Dendritic cell treated with granulocyte-macrophage colony-stimulating factor and Interleukin-4, amounts not matched to agents 40 ng/mL and 50 ng/mL, for 4 days (primary cell): ENCODE results near the gene SPAG7.
"Not testable (repeated sequence)": the region's sequence is repeated elsewhere in the genome, so short reads cannot be mapped to it uniquely, and the experiment has no call there.

Experiments
- H3K27ac Mint-ChIP-seq: one replicate; pipeline ENCODE4 v1.8.0; 2022; ENCODE audit warnings: mild to moderate bottlenecking, mixed read lengths
- H3K27me3 Mint-ChIP-seq: one replicate; pipeline ENCODE4 v1.8.0; 2022; ENCODE audit warnings: mild to moderate bottlenecking, mixed read lengths
- H3K36me3 Mint-ChIP-seq: one replicate; pipeline ENCODE4 v1.8.0; 2022; ENCODE audit warnings: low read depth, mixed read lengths
- H3K4me1 Mint-ChIP-seq: one replicate; pipeline ENCODE4 v1.8.0; 2022; ENCODE audit warnings: low read depth, mixed read lengths
- H3K4me3 Mint-ChIP-seq: one replicate; pipeline ENCODE4 v1.8.0; 2022; ENCODE audit warnings: mild to moderate bottlenecking, moderate library complexity, mixed read lengths
- H3K9me3 Mint-ChIP-seq: one replicate; pipeline ENCODE4 v1.8.0; 2022; ENCODE audit warnings: mixed read lengths
- intact Hi-C: fragments of 100-400 bp; cut with micrococcal nuclease; formaldehyde crosslinking; loops from one replicate; pipeline ENCODE4 v1.15.0; 2022

The SPAG7 gene

DNA sequence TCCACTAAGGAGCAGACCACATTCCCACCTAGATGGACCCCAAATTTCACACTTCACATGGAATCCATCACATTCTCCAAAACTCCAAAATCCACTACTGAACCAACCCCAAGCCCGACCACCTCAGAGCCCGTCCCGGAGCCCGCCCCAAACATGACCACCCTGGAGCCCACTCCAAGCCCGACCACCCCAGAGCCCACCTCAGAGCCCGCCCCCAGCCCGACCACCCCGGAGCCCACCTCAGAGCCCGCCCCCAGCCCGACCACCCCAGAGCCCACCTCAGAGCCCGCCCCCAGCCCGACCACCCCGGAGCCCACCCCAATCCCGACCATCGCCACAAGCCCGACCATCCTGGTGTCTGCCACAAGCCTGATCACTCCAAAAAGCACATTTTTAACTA, 34.0 kb downstream of the SPAG7 start:
- Mint-ChIP-seq H3K27ac (peak overlapping the region; percentile 70), H3K4me3 (peak overlapping the region; percentile 66), H3K36me3 (peaks cover 70% of the 10 kb centered on the region), H3K4me1 (peaks cover 76% of the 10 kb centered on the region), H3K9me3 (no peaks in the 10 kb centered on the region), H3K27me3 (peaks cover 16% of the 10 kb centered on the region)
- intact Hi-C loops: no loop called here

DNA sequence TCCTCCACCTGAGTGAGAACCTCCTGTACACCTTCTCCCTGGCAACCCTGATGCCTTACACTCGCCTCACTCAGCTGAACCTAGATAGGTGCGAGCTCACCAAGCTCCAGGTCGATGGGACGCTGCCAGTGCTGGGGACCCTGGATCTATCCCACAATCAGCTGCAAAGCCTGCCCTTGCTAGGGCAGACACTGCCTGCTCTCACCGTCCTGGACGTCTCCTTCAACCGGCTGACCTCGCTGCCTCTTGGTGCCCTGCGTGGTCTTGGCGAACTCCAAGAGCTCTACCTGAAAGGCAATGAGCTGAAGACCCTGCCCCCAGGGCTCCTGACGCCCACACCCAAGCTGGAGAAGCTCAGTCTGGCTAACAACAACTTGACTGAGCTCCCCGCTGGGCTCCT, 34.9 kb downstream of the SPAG7 start:
- Mint-ChIP-seq H3K27ac (peak overlapping the region; percentile 70), H3K36me3 (peaks cover 64% of the 10 kb centered on the region), H3K27me3 (peaks cover 16% of the 10 kb centered on the region), H3K9me3 (no peaks in the 10 kb centered on the region), H3K4me3 (peak overlapping the region; percentile 30), H3K4me1 (peaks cover 68% of the 10 kb centered on the region)
- intact Hi-C loops: no loop called here

DNA sequence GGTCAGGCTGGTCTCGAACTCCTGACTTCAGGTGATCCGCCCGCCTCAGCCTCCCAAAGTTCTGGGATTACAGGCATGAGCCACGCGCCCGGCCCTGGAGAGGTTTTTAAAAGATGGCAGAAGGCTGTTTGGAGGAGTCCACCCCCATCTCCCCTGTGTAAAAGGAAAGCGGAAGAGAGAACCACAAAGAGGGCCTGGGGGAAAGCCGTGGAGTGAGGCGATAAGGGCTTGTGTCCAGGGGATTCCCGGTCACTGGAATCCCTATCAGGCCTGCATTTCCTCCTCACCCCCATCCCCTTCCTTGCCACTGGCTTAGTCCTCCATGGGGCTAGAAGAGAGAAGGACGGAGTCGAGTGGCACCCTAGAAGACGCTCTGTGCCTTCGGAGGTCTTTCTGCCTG, 35.7 kb downstream of the SPAG7 start, which contains the start of gene GP1BA:
Gene GP1BA, plus strand, starts transcription at position 315 of the 400 bp plus-strand sequence. CDS start 328 bp downstream, outside the sequence.
- H3K27me3 Mint-ChIP-seq: peaks cover 16% of the 10 kb centered on the region
- peaks cover 56% of the 10 kb centered on the region for H3K36me3 Mint-ChIP-seq
- peak within 1 kb of the TSS; percentile 70 for H3K27ac Mint-ChIP-seq
- no peaks in the 10 kb centered on the region for H3K9me3 Mint-ChIP-seq
- peak within 1 kb of the TSS; percentile 38 for H3K4me3 Mint-ChIP-seq
- intact Hi-C loops: no loop called here
- peaks cover 67% of the 10 kb centered on the region for H3K4me1 Mint-ChIP-seq

DNA sequence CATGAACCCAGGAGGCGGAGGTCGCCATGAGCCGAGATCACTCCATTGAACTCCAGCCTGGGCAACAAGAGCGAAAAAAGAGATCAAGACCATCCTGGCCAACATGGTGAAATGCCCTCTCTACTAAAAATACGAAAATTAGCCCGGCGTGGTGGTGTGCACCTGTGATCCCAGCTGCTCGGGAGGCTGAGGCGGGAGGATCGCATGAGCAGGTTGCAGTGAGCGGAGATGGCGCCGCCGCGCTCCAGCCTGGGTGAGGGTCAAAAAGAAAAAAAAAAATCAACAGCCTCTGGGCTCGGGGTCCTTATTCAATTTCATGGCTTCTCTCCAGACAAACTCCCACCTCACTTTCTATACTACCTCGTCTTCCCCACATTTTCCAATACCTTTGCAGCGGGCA, 38.7 kb downstream of the SPAG7 start:
- no peak overlapping the region for H3K27ac Mint-ChIP-seq
- H3K27me3 Mint-ChIP-seq: peaks cover 14% of the 10 kb centered on the region
- H3K9me3 Mint-ChIP-seq: no peaks in the 10 kb centered on the region
- H3K36me3 Mint-ChIP-seq: peaks cover 34% of the 10 kb centered on the region
- H3K4me1 Mint-ChIP-seq: peaks cover 51% of the 10 kb centered on the region
- intact Hi-C loops: no loop called here
- H3K4me3 Mint-ChIP-seq: no peak overlapping the region

DNA sequence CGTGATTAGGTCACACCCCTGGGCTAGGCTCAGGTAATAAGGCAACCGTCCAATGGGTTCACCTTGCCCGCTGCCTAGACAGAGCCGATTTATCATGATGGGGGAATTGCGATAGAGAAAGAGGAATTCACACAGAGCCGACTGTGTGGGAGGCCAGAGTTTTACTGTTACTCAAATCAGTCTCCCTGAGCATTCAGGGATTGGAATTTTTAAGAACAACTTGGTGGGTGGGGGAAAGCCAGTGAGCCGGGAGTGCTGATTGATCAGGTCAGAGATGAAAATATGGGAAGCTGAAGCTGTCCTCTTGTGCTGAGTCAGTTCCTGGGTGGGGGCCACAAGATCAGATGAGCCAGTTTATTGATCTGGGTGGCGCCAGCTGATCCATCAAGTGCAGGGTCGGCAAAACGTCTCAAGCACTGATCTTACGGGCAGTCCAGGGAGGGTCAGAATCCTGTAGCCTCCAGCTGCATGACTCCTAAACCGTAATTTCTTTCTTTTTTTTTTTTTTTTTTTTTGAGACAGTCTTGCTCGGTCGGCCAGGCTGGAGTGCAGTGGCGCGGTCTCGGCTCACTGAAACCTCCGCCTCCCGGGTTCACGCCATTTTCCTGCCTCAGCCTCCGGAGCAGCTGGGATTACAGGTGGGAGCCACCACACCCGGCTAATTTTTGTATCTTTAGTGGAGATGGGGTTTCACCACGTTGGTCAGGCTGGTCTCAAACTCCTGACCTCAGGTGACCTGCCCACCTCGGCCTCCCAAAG, 40.9 kb downstream of the SPAG7 start:
- H3K36me3 Mint-ChIP-seq: peaks cover 28% of the 10 kb centered on the region
- intact Hi-C loops, H3K4me3 Mint-ChIP-seq, H3K27me3 Mint-ChIP-seq, H3K9me3 Mint-ChIP-seq: not testable (repeated sequence)
- peaks cover 30% of the 10 kb centered on the region for H3K4me1 Mint-ChIP-seq
- peak overlapping the region; percentile 56 for H3K27ac Mint-ChIP-seq

DNA sequence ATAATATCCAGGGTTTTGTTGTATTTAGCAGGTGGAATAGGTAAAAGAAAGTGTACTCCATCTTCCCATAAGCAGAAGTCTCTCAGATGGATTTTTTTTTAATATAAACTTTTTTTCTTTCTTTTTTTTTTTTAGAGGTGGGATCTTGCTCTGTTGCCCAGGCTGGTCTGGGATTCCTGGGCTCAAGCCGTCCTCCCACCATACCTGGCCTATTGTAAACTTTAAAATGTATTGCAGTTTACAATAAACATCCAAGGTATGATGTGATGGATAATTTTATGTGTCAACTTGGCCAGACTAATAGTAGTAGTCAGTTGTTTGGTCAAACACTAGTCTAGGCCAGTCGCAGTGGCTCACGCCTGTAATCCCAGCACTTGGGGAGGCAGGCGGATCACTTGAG, 46.3 kb downstream of the SPAG7 start:
- Mint-ChIP-seq H3K4me3 (no peak overlapping the region), H3K36me3 (no peaks in the 10 kb centered on the region), H3K4me1 (peaks cover 20% of the 10 kb centered on the region), H3K27ac (peak overlapping the region; percentile 67), H3K27me3 (no peaks in the 10 kb centered on the region), H3K9me3 (no peaks in the 10 kb centered on the region)
- intact Hi-C loops: no loop called here

DNA sequence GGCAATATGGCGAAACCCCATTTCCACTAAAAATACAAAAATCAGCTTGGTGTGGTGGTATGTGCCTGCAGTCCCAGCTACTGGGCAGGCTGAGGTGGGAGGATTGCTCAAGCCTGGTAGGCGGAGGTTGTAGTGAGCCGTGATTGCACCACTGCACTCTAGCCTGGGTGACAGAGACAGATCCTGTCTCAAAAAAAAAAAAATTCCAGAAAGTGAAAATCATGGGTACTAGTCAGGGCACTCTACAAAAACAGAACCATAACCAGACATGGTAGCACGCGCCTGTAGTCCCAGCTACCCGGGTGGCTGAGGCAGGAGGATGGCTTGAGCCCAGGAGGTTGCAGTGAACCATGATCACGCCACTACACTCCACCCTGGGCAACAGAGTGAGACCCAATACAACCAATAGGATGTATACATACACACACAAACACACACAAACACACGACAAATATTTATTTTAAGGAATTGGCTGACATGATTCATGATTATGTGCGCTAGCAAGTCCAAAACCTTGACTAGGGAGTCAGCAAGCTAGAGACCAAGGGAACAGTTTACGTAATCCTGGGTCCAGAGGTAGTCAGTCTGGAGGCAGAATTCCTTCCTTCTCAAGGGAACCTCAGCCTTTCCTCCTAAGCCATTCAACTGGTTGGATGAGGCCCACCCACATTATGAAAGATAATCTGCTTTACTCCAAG, 47.1 kb downstream of the SPAG7 start:
- Mint-ChIP-seq H3K4me1 (peaks cover 18% of the 10 kb centered on the region), H3K4me3 (no peak overlapping the region), H3K27ac (peak overlapping the region; percentile 67), H3K36me3 (no peaks in the 10 kb centered on the region), H3K9me3 (no peaks in the 10 kb centered on the region), H3K27me3 (no peaks in the 10 kb centered on the region)
- intact Hi-C loops: no loop called here

DNA sequence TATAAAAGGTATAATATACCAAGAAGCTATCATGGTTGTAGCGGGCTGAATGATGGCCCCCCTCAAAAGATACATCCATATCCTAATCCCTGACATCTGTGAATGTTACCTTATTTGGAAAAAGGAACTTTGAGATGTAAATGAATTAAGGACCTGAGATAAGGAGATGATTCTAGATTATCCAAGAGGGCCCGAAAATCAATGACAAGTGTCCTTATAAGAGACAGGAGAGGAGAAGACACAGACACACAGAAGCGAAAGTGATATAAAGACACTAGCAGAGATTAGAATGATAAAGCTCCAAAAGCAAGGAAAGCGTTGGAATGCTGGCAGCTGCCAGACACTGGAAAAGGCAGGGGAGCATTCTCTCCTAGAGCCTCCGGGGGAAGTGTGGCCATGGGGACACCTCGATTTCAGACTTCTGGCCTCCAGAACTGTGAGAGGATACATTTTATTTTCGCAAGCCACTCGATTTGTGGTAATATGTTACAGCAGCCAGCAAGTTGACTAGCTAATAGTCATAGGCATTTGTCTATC, 48.0 kb downstream of the SPAG7 start:
- no peaks in the 10 kb centered on the region for H3K27me3 Mint-ChIP-seq
- H3K9me3 Mint-ChIP-seq: no peaks in the 10 kb centered on the region
- peaks cover 18% of the 10 kb centered on the region for H3K4me1 Mint-ChIP-seq
- intact Hi-C loops: no loop called here
- no peaks in the 10 kb centered on the region for H3K36me3 Mint-ChIP-seq
- H3K4me3 Mint-ChIP-seq: no peak overlapping the region
- H3K27ac Mint-ChIP-seq: peak overlapping the region; percentile 67

DNA sequence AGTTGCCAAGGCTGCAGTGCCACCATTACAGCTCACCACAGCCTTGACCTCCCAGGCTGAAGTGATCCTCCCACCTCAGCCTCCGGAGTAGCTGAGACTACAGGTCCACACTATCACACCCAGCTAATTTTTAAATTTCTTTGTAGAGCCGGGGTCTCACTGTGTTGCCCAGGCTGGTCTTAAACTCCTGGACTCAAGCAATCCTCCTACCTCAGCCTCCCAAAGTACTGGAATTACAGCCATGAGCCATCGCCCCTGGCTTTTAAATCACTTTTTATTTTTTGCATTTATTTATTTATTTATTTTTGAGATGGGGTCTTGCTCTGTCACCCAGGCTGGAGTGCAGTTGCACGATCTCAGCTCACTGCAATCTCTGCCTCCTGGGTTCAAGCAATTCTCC, 53.1 kb downstream of the SPAG7 start:
- H3K4me1 Mint-ChIP-seq, intact Hi-C loops, H3K9me3 Mint-ChIP-seq, H3K36me3 Mint-ChIP-seq, H3K27me3 Mint-ChIP-seq, H3K4me3 Mint-ChIP-seq, H3K27ac Mint-ChIP-seq: not testable (repeated sequence)

DNA sequence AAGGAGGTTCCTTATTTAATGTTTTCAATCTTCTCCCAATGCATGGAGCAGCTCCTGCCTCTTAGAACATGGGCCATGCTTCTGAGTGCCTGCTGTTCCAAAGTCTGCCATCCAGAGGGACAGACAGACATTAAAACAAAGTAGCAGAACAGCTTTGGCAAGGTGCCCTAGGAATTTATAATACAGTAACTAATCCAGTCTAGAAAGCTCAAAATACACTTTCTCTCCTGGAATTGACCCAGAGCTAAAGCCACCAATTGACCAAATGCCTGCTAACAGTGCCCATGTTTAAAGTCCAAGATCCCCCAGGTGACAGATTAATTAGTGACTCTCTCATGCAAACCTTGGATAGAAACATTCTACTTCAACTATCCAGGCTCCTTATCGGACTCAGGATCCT, 53.6 kb downstream of the SPAG7 start:
- Mint-ChIP-seq H3K27me3 (peaks cover 7% of the 10 kb centered on the region), H3K4me1 (no peaks in the 10 kb centered on the region), H3K4me3 (no peak overlapping the region), H3K9me3 (no peaks in the 10 kb centered on the region), H3K36me3 (no peaks in the 10 kb centered on the region), H3K27ac (no peak overlapping the region)
- intact Hi-C loops: no loop called here
